ENCODE results near the gene GNAT2.
A peak's percentile ranks its signal among the peaks of the same experiment; 100 is the strongest.

The GNAT2 gene

GRCh38 chr1:109620841-109621286 is 1.4 kb upstream of the GNAT2 start:
- Histone ChIP-seq H3K27me3 (replicated peaks; ENCODE audit: control insufficient read depth, insufficient read depth, low read length) (no peaks in the 10 kb centered on the region), H3K36me3 (ENCODE audit: control insufficient read depth, insufficient read depth, low read length) (no peaks in the 10 kb centered on the region), H3K4me3 (replicated peaks; ENCODE audit: low read depth, low read length) (peak overlapping the region; percentile 73)
- TF ChIP-seq, protein P1, sequence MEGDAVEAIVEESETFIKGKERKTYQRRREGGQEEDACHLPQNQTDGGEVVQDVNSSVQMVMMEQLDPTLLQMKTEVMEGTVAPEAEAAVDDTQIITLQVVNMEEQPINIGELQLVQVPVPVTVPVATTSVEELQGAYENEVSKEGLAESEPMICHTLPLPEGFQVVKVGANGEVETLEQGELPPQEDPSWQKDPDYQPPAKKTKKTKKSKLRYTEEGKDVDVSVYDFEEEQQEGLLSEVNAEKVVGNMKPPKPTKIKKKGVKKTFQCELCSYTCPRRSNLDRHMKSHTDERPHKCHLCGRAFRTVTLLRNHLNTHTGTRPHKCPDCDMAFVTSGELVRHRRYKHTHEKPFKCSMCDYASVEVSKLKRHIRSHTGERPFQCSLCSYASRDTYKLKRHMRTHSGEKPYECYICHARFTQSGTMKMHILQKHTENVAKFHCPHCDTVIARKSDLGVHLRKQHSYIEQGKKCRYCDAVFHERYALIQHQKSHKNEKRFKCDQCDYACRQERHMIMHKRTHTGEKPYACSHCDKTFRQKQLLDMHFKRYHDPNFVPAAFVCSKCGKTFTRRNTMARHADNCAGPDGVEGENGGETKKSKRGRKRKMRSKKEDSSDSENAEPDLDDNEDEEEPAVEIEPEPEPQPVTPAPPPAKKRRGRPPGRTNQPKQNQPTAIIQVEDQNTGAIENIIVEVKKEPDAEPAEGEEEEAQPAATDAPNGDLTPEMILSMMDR (IDR thresholded peaks at IDR 0.05; ENCODE audit: insufficient read depth, low read length, poor library complexity, severe bottlenecking) = no peak
- peak; percentile 83 for DNase-seq (ENCODE audit: extremely low read depth, insufficient read length)

DNA sequence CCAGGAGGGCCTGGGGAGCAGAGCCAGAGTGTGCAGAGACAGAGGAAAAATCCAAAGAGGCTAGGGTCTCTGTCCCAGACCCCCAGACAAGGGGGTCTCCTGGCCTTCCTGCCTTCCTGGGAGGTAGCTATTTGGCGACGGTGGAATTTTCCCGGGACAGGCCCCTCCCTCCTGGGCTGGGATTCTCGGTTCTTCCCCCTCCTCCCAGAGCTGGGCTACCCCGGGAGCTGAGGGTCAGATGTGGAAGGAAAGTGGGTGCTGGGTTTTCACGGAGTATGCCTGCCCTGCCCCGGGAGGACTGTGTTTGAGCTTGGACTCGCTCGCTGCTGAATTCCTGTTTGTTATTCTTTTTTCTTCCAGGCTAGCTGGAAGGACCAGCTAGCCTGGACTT is 980 bp upstream of the GNAT2 start:
- TF ChIP-seq, protein P1 (IDR thresholded peaks at IDR 0.05; ENCODE audit: insufficient read depth, low read length, poor library complexity, severe bottlenecking) = no peak
- no peaks in the 10 kb centered on the region for H3K36me3 ChIP-seq (ENCODE audit: control insufficient read depth, insufficient read depth, low read length)
- no peaks in the 10 kb centered on the region for H3K27me3 ChIP-seq (replicated peaks; ENCODE audit: control insufficient read depth, insufficient read depth, low read length)
- H3K4me3 ChIP-seq (replicated peaks; ENCODE audit: low read depth, low read length) = peak overlapping the region; percentile 73
- no peak for DNase-seq (ENCODE audit: extremely low read depth, insufficient read length)

DNA sequence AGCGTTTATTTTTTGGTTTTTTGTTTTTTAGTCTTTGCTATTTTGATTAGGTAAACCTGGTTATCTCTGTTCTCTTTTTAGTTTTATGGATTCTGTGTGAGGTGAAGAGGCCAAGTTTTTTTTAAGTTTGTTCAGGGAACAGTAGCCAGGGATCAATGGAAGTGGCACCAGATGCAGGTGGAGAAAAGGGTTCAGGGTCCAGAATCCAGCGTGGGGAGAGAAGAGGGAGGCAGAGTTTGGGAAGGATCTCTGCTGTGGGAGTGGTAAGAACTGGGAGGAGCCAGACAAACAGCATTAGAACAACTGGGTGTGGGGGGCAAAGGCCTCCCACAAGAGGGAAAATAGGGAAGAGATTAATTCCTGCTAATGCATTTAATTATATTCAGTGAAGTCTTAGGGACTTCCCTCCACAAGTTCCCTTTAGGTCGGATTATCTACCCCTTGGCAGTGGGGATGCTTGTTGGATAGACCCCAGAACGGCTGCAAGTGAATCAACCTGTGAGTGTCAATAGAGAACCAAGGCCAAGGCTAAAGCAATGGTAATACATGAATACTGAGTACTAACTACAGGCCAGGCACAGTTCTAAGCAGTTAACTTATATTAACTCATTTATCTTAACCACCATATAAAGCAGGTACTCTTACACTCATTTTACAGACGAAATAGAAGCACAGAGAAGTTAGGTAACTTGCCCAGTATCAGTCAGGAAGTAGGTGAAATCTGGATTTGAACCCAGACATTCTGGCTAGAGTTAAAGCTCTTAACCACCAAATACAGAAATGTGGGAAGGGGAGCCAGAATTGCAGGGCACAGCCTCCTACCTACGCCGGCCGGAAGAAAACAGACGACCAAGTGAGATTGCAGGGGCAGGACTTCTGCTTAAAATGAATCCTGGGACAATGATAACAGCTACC is 498 bp downstream of the GNAT2 start:
- DNase-seq (ENCODE audit: extremely low read depth, insufficient read length) = no peak
- TF ChIP-seq, protein P1 (IDR thresholded peaks at IDR 0.05; ENCODE audit: insufficient read depth, low read length, poor library complexity, severe bottlenecking) = no peak
- H3K36me3 ChIP-seq (ENCODE audit: control insufficient read depth, insufficient read depth, low read length) = no peaks in the 10 kb centered on the region
- H3K27me3 ChIP-seq (replicated peaks; ENCODE audit: control insufficient read depth, insufficient read depth, low read length) = no peaks in the 10 kb centered on the region
- peak overlapping the region; percentile 73 for H3K4me3 ChIP-seq (replicated peaks; ENCODE audit: low read depth, low read length)

DNA sequence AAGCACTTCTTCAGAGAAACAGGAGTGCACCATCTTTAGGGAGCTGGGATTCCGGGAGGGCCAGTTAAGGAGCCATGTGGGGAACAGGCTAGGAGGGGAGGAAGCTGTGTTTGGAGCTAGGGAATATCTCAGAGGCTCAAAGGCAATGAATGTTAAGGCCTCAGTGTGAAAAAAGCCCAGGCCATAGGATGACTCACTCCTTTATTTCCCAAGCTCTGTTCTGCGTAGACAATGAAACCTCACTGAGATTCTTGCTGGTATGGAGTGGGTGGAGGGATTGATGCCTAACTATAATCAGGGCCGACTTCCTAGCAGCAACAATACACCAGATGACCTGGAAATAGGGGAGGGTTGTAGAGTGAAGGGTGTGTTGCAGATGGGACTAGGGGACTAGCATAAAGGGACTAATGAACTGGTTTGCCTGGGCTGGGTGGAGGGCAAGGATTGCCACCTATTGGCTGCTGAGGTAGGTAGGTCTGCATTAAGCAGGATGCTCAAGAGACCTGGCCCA is 2.1 kb downstream of the GNAT2 start:
- DNase-seq (ENCODE audit: extremely low read depth, insufficient read length) = no peak
- Histone ChIP-seq H3K36me3 (ENCODE audit: control insufficient read depth, insufficient read depth, low read length) (no peaks in the 10 kb centered on the region), H3K27me3 (replicated peaks; ENCODE audit: control insufficient read depth, insufficient read depth, low read length) (no peaks in the 10 kb centered on the region), H3K4me3 (replicated peaks; ENCODE audit: low read depth, low read length) (no peak overlapping the region)
- TF ChIP-seq, protein P1 (IDR thresholded peaks at IDR 0.05; ENCODE audit: insufficient read depth, low read length, poor library complexity, severe bottlenecking) = no peak

- TF ChIP-seq, protein P1 (IDR thresholded peaks at IDR 0.05; ENCODE audit: insufficient read depth, low read length, poor library complexity, severe bottlenecking) = no peak
- H3K27me3 ChIP-seq (replicated peaks; ENCODE audit: control insufficient read depth, insufficient read depth, low read length) = no peaks in the 10 kb centered on the region
- DNase-seq (ENCODE audit: extremely low read depth, insufficient read length) = no peak
- no peak overlapping the region for H3K4me3 ChIP-seq (replicated peaks; ENCODE audit: low read depth, low read length)
- H3K36me3 ChIP-seq (ENCODE audit: control insufficient read depth, insufficient read depth, low read length) = no peaks in the 10 kb centered on the region
These were observed 3.0 kb downstream of the GNAT2 start for GRCh38 chr1:109616391-109616790.
